Fibroblast of lung (primary cell): ENCODE data around the gene LMO3. TPM values are rescaled to one million over a fixed set of nuclear protein-coding genes. Genes with fewer than 3 reads are reported as not detected.

Experiments
- DNase-seq, 2 donors: peaks; one replicate each; pipeline versions ENCODE4 v3.0.0 to v3.0.0-alpha.2; 2010; ENCODE audit warnings: low read depth in 2 of 2
- H2AFZ ChIP-seq: 2 replicates; pipeline ENCODE4 v1.5.1; 2012; ENCODE audit warnings: low read length, control low read depth, inconsistent platforms
- H3K27ac ChIP-seq: 2 replicates; pipeline ENCODE4 v1.5.1; 2011; ENCODE audit warnings: low read length, control low read depth; ENCODE audit not compliant: insufficient read depth
- H3K27me3 ChIP-seq: 2 replicates; pipeline ENCODE4 v1.5.1; 2011; ENCODE audit warnings: mild to moderate bottlenecking, low read length; ENCODE audit not compliant: control insufficient read depth, insufficient read depth
- H3K36me3 ChIP-seq: 2 replicates; pipeline ENCODE4 v1.5.1; 2011; ENCODE audit warnings: low read length; ENCODE audit not compliant: control insufficient read depth, insufficient read depth
- H3K4me1 ChIP-seq: 2 replicates; pipeline ENCODE4 v1.5.1; 2011; ENCODE audit warnings: low read length; ENCODE audit not compliant: control insufficient read depth, insufficient read depth; ENCODE audit errors: extremely low read depth
- H3K4me2 ChIP-seq: 2 replicates; pipeline ENCODE4 v1.5.1; 2011; ENCODE audit warnings: low read length, control low read depth; ENCODE audit not compliant: insufficient read depth; ENCODE audit errors: extremely low read depth
- H3K4me3 ChIP-seq, 4 experiments: fragments of 200-600 bp in 1 of 4; sonication (generic) in 1 of 4; replicated peaks in 1 of 4; 2 replicates each; pipeline ENCODE4 v1.5.1; 2011 to 2016; ENCODE audit warnings: low read length in 4 of 4, low read depth in 3 of 4, mild to moderate bottlenecking in 3 of 4, control low read depth in 2 of 4, inconsistent platforms in 1 of 4, mixed read lengths in 1 of 4; ENCODE audit not compliant: insufficient read depth in 1 of 4; ENCODE audit errors: control extremely low read depth in 1 of 4
- H3K79me2 ChIP-seq: 2 replicates; pipeline ENCODE4 v1.5.1; 2012; ENCODE audit warnings: mild to moderate bottlenecking, low read length, inconsistent platforms; ENCODE audit not compliant: control insufficient read depth, insufficient read depth
- H3K9ac ChIP-seq: 2 replicates; pipeline ENCODE4 v1.5.1; 2011; ENCODE audit warnings: mild to moderate bottlenecking, low read length, control low read depth; ENCODE audit not compliant: insufficient read depth
- H3K9me3 ChIP-seq: 2 replicates; pipeline ENCODE4 v1.5.1; 2012; ENCODE audit warnings: low read depth, low read length; ENCODE audit not compliant: control insufficient read depth, insufficient read depth
- H4K20me1 ChIP-seq: 2 replicates; pipeline ENCODE4 v1.5.1; 2011; ENCODE audit warnings: low read length; ENCODE audit not compliant: control insufficient read depth, insufficient read depth; ENCODE audit errors: extremely low read depth
- CTCF ChIP-seq, 2 donors: IDR thresholded peaks in 1 of 2; conservative IDR thresholded peaks in 1 of 2; 1 replicate in 1 of 2; 2 replicates in 1 of 2; pipeline ENCODE4 v1.5.1; 2011 to 2012; ENCODE audit warnings: low read length in 2 of 2, control low read depth in 1 of 2, inconsistent platforms in 1 of 2, low read depth in 1 of 2, mild to moderate bottlenecking in 1 of 2
- EZH2 ChIP-seq: IDR thresholded peaks from 2 replicates; pipeline ENCODE4 v1.5.1; 2012; ENCODE audit warnings: low read length, control low read depth, mild to moderate bottlenecking; ENCODE audit errors: missing control alignments
- polyA plus RNA-seq, 2 donors: library from polyadenylated mRNA; depleted of rRNA in 1 of 2; stranded (reverse) in 1 of 2; unstranded in 1 of 2; fragments of >200 nt; gene quantifications; 2 replicates each; pipeline ENCODE4 v1.2.1, GENCODE V29; 2011 to 2012; ENCODE audit warnings: missing spikeins in 1 of 2
- total RNA-seq: library from RNA; depleted of rRNA; stranded (reverse); fragments of >200 nt; gene quantifications from 2 replicates; pipeline ENCODE4 v1.2.1, GENCODE V29; 2014

The LMO3 gene
- total and polyA plus RNA-seq, 2 donors (not counting 1 experiment from before 2014, with no cell fraction given): 0.12 to 0.50 TPM

- Histone ChIP-seq H3K9me3 (no peaks in the 10 kb centered on the region), H3K4me2 (no peak overlapping the region), H3K36me3 (no peaks in the 10 kb centered on the region), H3K4me1 (no peaks in the 10 kb centered on the region), H3K27me3 (no peaks in the 10 kb centered on the region), H3K79me2 (no peaks in the 10 kb centered on the region), H2AFZ (no peak overlapping the region), H4K20me1 (no peaks in the 10 kb centered on the region), H3K9ac (no peak overlapping the region), H3K4me3 (no peak overlapping the region), H3K27ac (no peak overlapping the region)
- no peak for DNase-seq
- TF ChIP-seq CTCF (conservative IDR thresholded peaks at IDR 0.05 in 1 of 2, IDR thresholded peaks at IDR 0.05 in 1 of 2; ENCODE audit: low read depth in 1 of 2, low read length in 2 of 2): no peak
- TF ChIP-seq EZH2: no peak
These were observed 43.5 kb downstream of the LMO3 start for GRCh38 chr12:16562435-16562834.

GRCh38 chr12:16560273-16560672 lies 45.7 kb downstream of the LMO3 start:
- Histone ChIP-seq H3K4me3 (no peak overlapping the region), H4K20me1 (no peaks in the 10 kb centered on the region), H3K79me2 (no peaks in the 10 kb centered on the region), H3K9me3 (no peaks in the 10 kb centered on the region), H3K27me3 (no peaks in the 10 kb centered on the region), H3K9ac (no peak overlapping the region), H3K4me1 (no peaks in the 10 kb centered on the region), H3K4me2 (no peak overlapping the region), H3K36me3 (no peaks in the 10 kb centered on the region), H3K27ac (no peak overlapping the region), H2AFZ (no peak overlapping the region)
- TF ChIP-seq EZH2 (no peak), CTCF (conservative IDR thresholded peaks at IDR 0.05 in 1 of 2, IDR thresholded peaks at IDR 0.05 in 1 of 2; ENCODE audit: low read depth in 1 of 2, low read length in 2 of 2) (no peak)
- no peak for DNase-seq

DNA sequence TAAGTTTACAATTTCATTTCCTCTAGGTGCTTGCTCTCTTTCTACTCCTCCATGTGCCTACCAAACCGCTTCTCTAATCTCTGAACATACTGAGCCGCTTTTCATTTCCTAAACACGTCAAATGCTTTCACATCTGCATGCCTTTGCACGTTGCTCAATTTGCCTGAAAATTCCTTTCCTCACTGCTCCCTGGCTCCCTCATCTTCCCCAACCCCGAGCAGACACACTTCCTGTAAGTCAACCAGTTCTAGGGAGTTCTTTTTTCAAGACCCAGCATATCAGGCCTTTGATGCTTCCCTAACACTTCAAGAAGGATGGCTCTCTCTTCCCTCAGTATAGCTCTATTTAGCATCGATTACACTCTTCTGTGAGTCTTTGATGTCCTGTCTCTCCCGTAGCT lies 50.3 kb downstream of the LMO3 start:
- no peak for TF ChIP-seq EZH2
- TF ChIP-seq CTCF (conservative IDR thresholded peaks at IDR 0.05 in 1 of 2, IDR thresholded peaks at IDR 0.05 in 1 of 2; ENCODE audit: low read depth in 1 of 2, low read length in 2 of 2): no peak
- H3K9ac ChIP-seq: no peak overlapping the region
- DNase-seq: peak in 1 of 2 donors; percentile 68
- no peak overlapping the region for H3K27ac ChIP-seq
- H3K79me2 ChIP-seq: no peaks in the 10 kb centered on the region
- H3K4me2 ChIP-seq: no peak overlapping the region
- H4K20me1 ChIP-seq: no peaks in the 10 kb centered on the region
- no peaks in the 10 kb centered on the region for H3K4me1 ChIP-seq
- no peaks in the 10 kb centered on the region for H3K27me3 ChIP-seq
- no peaks in the 10 kb centered on the region for H3K9me3 ChIP-seq
- no peaks in the 10 kb centered on the region for H3K36me3 ChIP-seq
- peak overlapping the region in 1 of 4 experiments; percentile 2 for H3K4me3 ChIP-seq
- no peak overlapping the region for H2AFZ ChIP-seq
